H9 (cell line): ENCODE measurements around the gene WIF1. TPM values are rescaled to one million over a fixed set of nuclear protein-coding genes. Genes with fewer than 3 reads are reported as not detected.

Experiments used
- DNase-seq: peaks from one replicate; pipeline ENCODE4 v3.0.0-alpha.2; 2017
- H2AFZ ChIP-seq: one replicate; pipeline ENCODE4 v1.6.1; 2013; ENCODE audit warnings: mild to moderate bottlenecking, low read length, control low read depth, moderate library complexity
- H2AK5ac ChIP-seq: 2 replicates; pipeline ENCODE4 v1.6.1; 2013; ENCODE audit warnings: low read length, control low read depth, mixed read lengths; ENCODE audit not compliant: insufficient read length
- H2BK120ac ChIP-seq: one replicate; pipeline ENCODE4 v1.6.1; 2013; ENCODE audit warnings: low read depth, mild to moderate bottlenecking, low read length, control low read depth, inconsistent platforms; ENCODE audit not compliant: poor library complexity, severe bottlenecking
- H2BK12ac ChIP-seq: 2 replicates; pipeline ENCODE4 v1.6.1; 2013; ENCODE audit warnings: low read length, control low read depth, mixed read lengths, low read depth; ENCODE audit not compliant: insufficient read length
- H2BK15ac ChIP-seq: 2 replicates; pipeline ENCODE4 v1.6.1; 2013; ENCODE audit warnings: low read depth, low read length, control low read depth
- H2BK20ac ChIP-seq: one replicate; pipeline ENCODE4 v1.6.1; 2013; ENCODE audit warnings: low read depth, mild to moderate bottlenecking, low read length, control low read depth, inconsistent platforms; ENCODE audit not compliant: poor library complexity, severe bottlenecking
- H2BK5ac ChIP-seq: 2 replicates; pipeline ENCODE4 v1.6.1; 2013; ENCODE audit warnings: low read length, control low read depth, mixed read lengths; ENCODE audit not compliant: insufficient read length
- H3K14ac ChIP-seq: 2 replicates; pipeline ENCODE4 v1.6.1; 2013; ENCODE audit warnings: low read length, control low read depth; ENCODE audit not compliant: insufficient read depth
- H3K18ac ChIP-seq: 2 replicates; pipeline ENCODE4 v1.6.1; 2013; ENCODE audit warnings: low read depth, mild to moderate bottlenecking, mixed read lengths, low read length, control low read depth; ENCODE audit not compliant: insufficient read length
- H3K23ac ChIP-seq: 2 replicates; pipeline ENCODE4 v1.6.1; 2013; ENCODE audit warnings: low read length, control low read depth, mixed read lengths, low read depth; ENCODE audit not compliant: insufficient read length
- H3K23me2 ChIP-seq: 2 replicates; pipeline ENCODE4 v1.6.1; 2013; ENCODE audit warnings: low read depth, mild to moderate bottlenecking, mixed read lengths, low read length, control low read depth; ENCODE audit not compliant: insufficient read length, poor library complexity, severe bottlenecking
- H3K27ac ChIP-seq: 2 replicates; pipeline ENCODE4 v1.5.1; 2013; ENCODE audit warnings: low read length, control low read depth, mixed read lengths, low read depth; ENCODE audit not compliant: insufficient read length
- H3K27me3 ChIP-seq: 2 replicates; pipeline ENCODE4 v1.6.1; 2013; ENCODE audit warnings: low read length, control low read depth, inconsistent platforms; ENCODE audit not compliant: insufficient read depth
- H3K4ac ChIP-seq: 2 replicates; pipeline ENCODE4 v1.6.1; 2013; ENCODE audit warnings: low read depth, mild to moderate bottlenecking, control low read depth, inconsistent platforms, low read length, moderate library complexity
- H3K4me1 ChIP-seq: 2 replicates; pipeline ENCODE4 v1.6.1; 2013; ENCODE audit warnings: low read length, control low read depth, inconsistent platforms; ENCODE audit not compliant: insufficient read depth
- H3K4me2 ChIP-seq: 2 replicates; pipeline ENCODE4 v1.6.1; 2013; ENCODE audit warnings: low read length, control low read depth, mixed read lengths; ENCODE audit not compliant: insufficient read length, insufficient read depth
- H3K56ac ChIP-seq: 2 replicates; pipeline ENCODE4 v1.6.1; 2013; ENCODE audit warnings: low read depth, mild to moderate bottlenecking, mixed read lengths, low read length, control low read depth; ENCODE audit not compliant: insufficient read length
- H3K79me1 ChIP-seq: 2 replicates; pipeline ENCODE4 v1.6.1; 2013; ENCODE audit warnings: low read depth, mild to moderate bottlenecking, moderate library complexity, low read length, control low read depth, inconsistent platforms; ENCODE audit not compliant: insufficient read depth, poor library complexity, severe bottlenecking
- H3K79me2 ChIP-seq: 2 replicates; pipeline ENCODE4 v1.6.1; 2013; ENCODE audit warnings: low read length, control low read depth, inconsistent platforms; ENCODE audit not compliant: insufficient read depth
- H3K9ac ChIP-seq: 2 replicates; pipeline ENCODE4 v1.6.1; 2013; ENCODE audit warnings: low read length, control low read depth, mixed read lengths; ENCODE audit not compliant: insufficient read length; ENCODE audit errors: extremely low read depth
- H3K9me3 ChIP-seq: one replicate; pipeline ENCODE4 v1.6.1; 2013; ENCODE audit warnings: low read depth, low read length, inconsistent platforms; ENCODE audit not compliant: control insufficient read depth
- H3T11ph ChIP-seq: one replicate; pipeline ENCODE4 v1.6.1; 2013; ENCODE audit warnings: mild to moderate bottlenecking, low read length, control low read depth, inconsistent platforms
- H4K20me1 ChIP-seq: one replicate; pipeline ENCODE4 v1.6.1; 2013; ENCODE audit not compliant: control insufficient read depth, insufficient read length, insufficient read depth
- H4K5ac ChIP-seq: 2 replicates; pipeline ENCODE4 v1.6.1; 2013; ENCODE audit warnings: low read depth, mild to moderate bottlenecking, mixed read lengths, low read length, control low read depth; ENCODE audit not compliant: insufficient read length
- H4K8ac ChIP-seq: replicated peaks from 2 replicates; pipeline ENCODE4 v1.6.1; 2013; ENCODE audit warnings: low read length, control low read depth, mixed read lengths, low read depth; ENCODE audit not compliant: insufficient read length
- H4K91ac ChIP-seq: 2 replicates; pipeline ENCODE4 v1.6.1; 2013; ENCODE audit warnings: low read depth, mild to moderate bottlenecking, moderate library complexity, mixed read lengths, low read length, control low read depth; ENCODE audit not compliant: insufficient read length
- H3K27ac Mint-ChIP-seq, 3 experiments: 2 replicates in 2 of 3; 3 replicates in 1 of 3; pipeline ENCODE4 v1.8.0; 2020 to 2021; ENCODE audit warnings: mixed read lengths in 3 of 3, mild to moderate bottlenecking in 1 of 3, moderate library complexity in 1 of 3
- H3K27me3 Mint-ChIP-seq: 2 replicates; pipeline ENCODE4 v1.8.0; 2021; ENCODE audit warnings: low read depth, mild to moderate bottlenecking, moderate library complexity, mixed read lengths
- H3K36me3 Mint-ChIP-seq, 3 experiments: 2 replicates in 2 of 3; 3 replicates in 1 of 3; pipeline ENCODE4 v1.8.0; 2020 to 2021; ENCODE audit warnings: low read depth in 3 of 3, mixed read lengths in 3 of 3; ENCODE audit not compliant: insufficient read depth in 1 of 3
- H3K4me1 Mint-ChIP-seq, 2 experiments: 2 replicates each; pipeline ENCODE4 v1.8.0; 2020; ENCODE audit warnings: mixed read lengths in 2 of 2
- H3K4me3 Mint-ChIP-seq, 2 experiments: 2 replicates in 1 of 2; 3 replicates in 1 of 2; pipeline ENCODE4 v1.8.0; 2020 to 2021; ENCODE audit warnings: mild to moderate bottlenecking in 2 of 2, mixed read lengths in 2 of 2, moderate library complexity in 1 of 2
- H3K9me3 Mint-ChIP-seq, 2 experiments: 2 replicates in 1 of 2; 3 replicates in 1 of 2; pipeline ENCODE4 v1.8.0; 2020; ENCODE audit warnings: mild to moderate bottlenecking in 2 of 2, mixed read lengths in 2 of 2, moderate library complexity in 1 of 2
- whole genome bisulfite sequencing: extraction: QIAGEN DNeasy Blood & Tissue Kit; methylation state at CpG from one replicate; pipeline ENCODE4 v1.1.7; 2013; ENCODE audit warnings: missing lambda C conversion rate, low lambda C conversion rate, mixed read lengths; ENCODE audit not compliant: insufficient read length; ENCODE audit errors: extremely low coverage; 5-methylcytosine and 5-hydroxymethylcytosine counted together
- total RNA-seq: library from RNA; stranded (reverse); gene quantifications from 2 replicates; pipeline ENCODE4 v1.2.1, GENCODE V29; 2021
- TF ChIP-seq, protein P1 (sequence below): fragments of 200-600 bp; sonication (generic); conservative IDR thresholded peaks from 3 replicates; pipeline ENCODE4 v1.8.0; 2021; ENCODE audit warnings: antibody characterized with exemption, mild to moderate bottlenecking

Gene WIF1
- total RNA-seq, 1 experiment from 2014 or later, result 0.98 TPM

DNA sequence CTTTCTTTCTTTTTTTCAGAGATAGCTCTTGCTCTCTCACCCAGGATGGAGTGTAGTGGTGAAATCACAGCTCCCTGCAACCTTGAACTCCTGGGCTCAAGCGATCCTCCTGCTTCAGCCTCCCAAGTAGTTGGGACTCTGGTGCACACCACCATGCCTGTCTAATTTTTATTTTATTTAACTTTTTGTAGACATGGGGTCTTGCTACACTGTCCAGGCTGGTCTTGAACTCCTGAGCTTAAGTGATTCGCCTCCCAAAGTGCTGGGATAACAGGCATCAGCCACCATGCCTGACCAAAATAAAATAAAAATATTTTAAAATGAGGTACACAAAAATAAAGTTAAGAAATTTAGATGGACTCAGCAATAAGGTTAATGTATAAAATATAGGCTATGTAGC lies 43.1 kb upstream of the WIF1 start:
- no peak overlapping the region for H3K4me3 Mint-ChIP-seq
- WGBS, result no CpG with 5 or more reads among the region's 2 CpGs
- no peak overlapping the region for H3K56ac ChIP-seq

More for the DNA sequence above, 43.1 kb upstream of the WIF1 start:
- Histone ChIP-seq H3K27me3 (no peaks in the 10 kb centered on the region), H3K4ac (no peak overlapping the region), H3K14ac (no peak overlapping the region), H2BK20ac (no peak overlapping the region), H3K79me1 (no peaks in the 10 kb centered on the region), H3K79me2 (no peaks in the 10 kb centered on the region), H2BK120ac (no peak overlapping the region), H2BK5ac (no peak overlapping the region), H3T11ph (no peak overlapping the region), H3K4me1 (no peaks in the 10 kb centered on the region), H3K23me2 (peaks cover 3% of the 10 kb centered on the region), H3K23ac (no peak overlapping the region), H3K9me3 (no peaks in the 10 kb centered on the region), H2BK15ac (no peak overlapping the region), H3K9ac (no peak overlapping the region), H4K5ac (no peak overlapping the region), H3K27ac (no peak overlapping the region), H4K8ac (no peak overlapping the region), H3K18ac (no peak overlapping the region), H2AK5ac (no peak overlapping the region), H4K20me1 (no peaks in the 10 kb centered on the region), H2AFZ (no peak overlapping the region), H3K4me2 (no peak overlapping the region), H4K91ac (no peak overlapping the region), H2BK12ac (no peak overlapping the region)
- Mint-ChIP-seq H3K9me3 (peaks cover 5 to 12% of the 10 kb centered on the region in 2 experiments; a peak in 4 of 5 replicates), H3K4me1 (no peaks in the 10 kb centered on the region), H3K27me3 (peaks cover 48% of the 10 kb centered on the region), H3K36me3 (peaks cover 0 to 7% (median 4%) of the 10 kb centered on the region in 3 experiments; a peak in 3 of 7 replicates), H3K27ac (no peak overlapping the region)
- no peak for DNase-seq
- TF ChIP-seq, protein P1, sequence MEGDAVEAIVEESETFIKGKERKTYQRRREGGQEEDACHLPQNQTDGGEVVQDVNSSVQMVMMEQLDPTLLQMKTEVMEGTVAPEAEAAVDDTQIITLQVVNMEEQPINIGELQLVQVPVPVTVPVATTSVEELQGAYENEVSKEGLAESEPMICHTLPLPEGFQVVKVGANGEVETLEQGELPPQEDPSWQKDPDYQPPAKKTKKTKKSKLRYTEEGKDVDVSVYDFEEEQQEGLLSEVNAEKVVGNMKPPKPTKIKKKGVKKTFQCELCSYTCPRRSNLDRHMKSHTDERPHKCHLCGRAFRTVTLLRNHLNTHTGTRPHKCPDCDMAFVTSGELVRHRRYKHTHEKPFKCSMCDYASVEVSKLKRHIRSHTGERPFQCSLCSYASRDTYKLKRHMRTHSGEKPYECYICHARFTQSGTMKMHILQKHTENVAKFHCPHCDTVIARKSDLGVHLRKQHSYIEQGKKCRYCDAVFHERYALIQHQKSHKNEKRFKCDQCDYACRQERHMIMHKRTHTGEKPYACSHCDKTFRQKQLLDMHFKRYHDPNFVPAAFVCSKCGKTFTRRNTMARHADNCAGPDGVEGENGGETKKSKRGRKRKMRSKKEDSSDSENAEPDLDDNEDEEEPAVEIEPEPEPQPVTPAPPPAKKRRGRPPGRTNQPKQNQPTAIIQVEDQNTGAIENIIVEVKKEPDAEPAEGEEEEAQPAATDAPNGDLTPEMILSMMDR, result no peak
